Prostate gland (tissue), 2 donors: ENCODE measurements around the gene CHRNE.

Experiments used
- CTCF ChIP-seq, 4 experiments: fragments of 200-600 bp in 2 of 4; fragments of 450-650 bp in 2 of 4; sonication (generic) in 2 of 4; IDR thresholded peaks; 1 replicate in 3 of 4; 2 replicates in 1 of 4; pipeline ENCODE4 v1.5.1; 2016 to 2019; ENCODE audit warnings: antibody characterized with exemption in 4 of 4, mild to moderate bottlenecking in 2 of 4, moderate library complexity in 2 of 4
- POLR2A ChIP-seq: fragments of 450-650 bp; IDR thresholded peaks from one replicate; pipeline ENCODE4 v1.6.1; 2016; ENCODE audit warnings: antibody characterized with exemption, mild to moderate bottlenecking
- POLR2AphosphoS5 ChIP-seq: sonication (generic); formaldehyde crosslinking; IDR thresholded peaks from one replicate; pipeline ENCODE4 v1.6.1; 2017; ENCODE audit warnings: antibody characterized with exemption

GRCh38 chr17:4947010-4947410, 44.1 kb upstream of the CHRNE start:
- TF ChIP-seq CTCF (IDR thresholded peaks at IDR 0.05) (no peak), POLR2A (no peak), POLR2AphosphoS5 (no peak)
